Tibial artery (tissue), 4 donors: Measurements from ENCODE around the gene WDR49.

ENCODE experiments used
- DNase-seq, 2 donors: peaks; one replicate each; pipeline ENCODE4 v3.0.0-alpha.2; 2019
- H3K27ac ChIP-seq, 2 donors: fragments of 200-600 bp; sonication (generic) in 1 of 2; 1 replicate in 1 of 2; 2 replicates in 1 of 2; pipeline ENCODE4 v1.5.1; 2018 to 2019; ENCODE audit warnings: mild to moderate bottlenecking in 1 of 2
- H3K27me3 ChIP-seq, 2 donors: fragments of 200-600 bp; sonication (generic) in 1 of 2; one replicate each; pipeline versions ENCODE4 v1.5.1 to v1.6.0; 2016 to 2019
- H3K36me3 ChIP-seq, 3 donors: fragments of 200-600 bp; sonication (generic) in 2 of 3; one replicate each; pipeline ENCODE4 v1.5.1; 2016 to 2019; ENCODE audit warnings: mild to moderate bottlenecking in 2 of 3
- H3K4me1 ChIP-seq, 4 donors: fragments of 200-600 bp; sonication (generic) in 2 of 4; 1 replicate in 3 of 4; 2 replicates in 1 of 4; pipeline ENCODE4 v1.5.1; 2016 to 2019
- H3K4me3 ChIP-seq, 2 donors: fragments of 200-600 bp; sonication (generic) in 1 of 2; 1 replicate in 1 of 2; 2 replicates in 1 of 2; pipeline ENCODE4 v1.5.1; 2018 to 2019; ENCODE audit warnings: mild to moderate bottlenecking in 2 of 2
- H3K9me3 ChIP-seq, 3 donors: fragments of 200-600 bp; sonication (generic) in 1 of 3; one replicate each; pipeline ENCODE4 v1.5.1; 2016 to 2019
- intact Hi-C: fragments of 100-400 bp; cut with DNase I; formaldehyde crosslinking; loops from one replicate; pipeline ENCODE4 v1.15.0; 2023; ENCODE audit warnings: low total_unique reads
- TF ChIP-seq, protein P1 (sequence below), 2 experiments: fragments of 200-600 bp in 1 of 2; fragments of 450-650 bp in 1 of 2; IDR thresholded peaks; one replicate each; pipeline ENCODE4 v1.5.1; 2017 to 2019; ENCODE audit warnings: antibody characterized with exemption in 2 of 2, mild to moderate bottlenecking in 1 of 2, moderate library complexity in 1 of 2

Gene WDR49

DNA sequence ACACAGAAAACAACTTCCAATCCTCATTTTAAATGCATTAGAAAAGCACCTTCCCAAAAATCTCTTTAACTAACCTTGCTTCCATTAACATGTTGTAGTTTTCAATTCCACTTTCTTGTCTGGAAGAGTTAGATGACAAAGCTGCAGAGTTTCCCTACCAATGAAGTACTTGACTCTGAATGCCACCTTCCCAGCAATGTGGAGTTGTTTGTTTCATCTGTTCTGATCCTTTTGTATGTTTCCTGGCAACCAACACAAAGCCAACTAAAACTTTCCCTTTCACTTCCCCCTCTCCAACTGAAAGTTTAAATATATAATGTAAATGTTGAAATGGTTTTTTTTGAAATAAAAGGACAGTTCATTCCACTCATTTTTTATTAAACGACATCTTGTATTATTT lies at the start of gene WDR49:
WDR49 (minus strand) TSS at position 183 of the 400 bp plus-strand sequence. CDS start 517 bp downstream, outside the sequence.
- Histone ChIP-seq H3K36me3 (no peaks in the 10 kb centered on the region), H3K27ac (no peak within 1 kb of the TSS), H3K4me3 (no peak within 1 kb of the TSS), H3K9me3 (no peaks in the 10 kb centered on the region), H3K4me1 (peaks cover 0 to 8% (median 0%) of the 10 kb centered on the region in 4 donors), H3K27me3 (no peaks in the 10 kb centered on the region)
- TF ChIP-seq, protein P1, sequence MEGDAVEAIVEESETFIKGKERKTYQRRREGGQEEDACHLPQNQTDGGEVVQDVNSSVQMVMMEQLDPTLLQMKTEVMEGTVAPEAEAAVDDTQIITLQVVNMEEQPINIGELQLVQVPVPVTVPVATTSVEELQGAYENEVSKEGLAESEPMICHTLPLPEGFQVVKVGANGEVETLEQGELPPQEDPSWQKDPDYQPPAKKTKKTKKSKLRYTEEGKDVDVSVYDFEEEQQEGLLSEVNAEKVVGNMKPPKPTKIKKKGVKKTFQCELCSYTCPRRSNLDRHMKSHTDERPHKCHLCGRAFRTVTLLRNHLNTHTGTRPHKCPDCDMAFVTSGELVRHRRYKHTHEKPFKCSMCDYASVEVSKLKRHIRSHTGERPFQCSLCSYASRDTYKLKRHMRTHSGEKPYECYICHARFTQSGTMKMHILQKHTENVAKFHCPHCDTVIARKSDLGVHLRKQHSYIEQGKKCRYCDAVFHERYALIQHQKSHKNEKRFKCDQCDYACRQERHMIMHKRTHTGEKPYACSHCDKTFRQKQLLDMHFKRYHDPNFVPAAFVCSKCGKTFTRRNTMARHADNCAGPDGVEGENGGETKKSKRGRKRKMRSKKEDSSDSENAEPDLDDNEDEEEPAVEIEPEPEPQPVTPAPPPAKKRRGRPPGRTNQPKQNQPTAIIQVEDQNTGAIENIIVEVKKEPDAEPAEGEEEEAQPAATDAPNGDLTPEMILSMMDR (IDR thresholded peaks at IDR 0.05) = no peak
- DNase-seq = no peak
- intact Hi-C loops = no loop called here

DNA sequence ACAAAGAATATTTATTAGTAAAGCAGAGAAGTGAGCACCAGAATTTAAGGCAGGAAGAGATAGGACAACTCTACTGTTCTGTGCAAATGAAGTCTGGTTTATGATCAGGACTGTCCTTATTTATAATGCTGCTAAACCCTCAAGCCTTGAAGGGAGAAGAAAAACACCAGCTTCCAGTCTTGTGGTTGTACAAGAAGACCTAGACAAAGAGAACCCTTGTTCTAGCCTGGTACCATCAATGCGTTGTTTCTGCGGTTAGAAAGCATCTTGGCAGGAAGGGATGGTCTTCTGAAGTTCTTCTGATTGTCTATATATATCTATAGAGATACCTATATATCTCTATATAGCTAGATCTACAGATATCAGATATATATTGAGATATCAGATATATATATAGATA lies 47.2 kb upstream of the WDR49 start:
- no peaks in the 10 kb centered on the region for H3K9me3 ChIP-seq
- no peaks in the 10 kb centered on the region for H3K4me1 ChIP-seq
- TF ChIP-seq, protein P1 (IDR thresholded peaks at IDR 0.05) = no peak
- no peak overlapping the region for H3K4me3 ChIP-seq
- DNase-seq = no peak
- no peak overlapping the region for H3K27ac ChIP-seq
- H3K27me3 ChIP-seq = no peaks in the 10 kb centered on the region
- intact Hi-C loops = no loop called here
- peaks cover 3 to 19% (median 9%) of the 10 kb centered on the region in 3 donors for H3K36me3 ChIP-seq

DNA sequence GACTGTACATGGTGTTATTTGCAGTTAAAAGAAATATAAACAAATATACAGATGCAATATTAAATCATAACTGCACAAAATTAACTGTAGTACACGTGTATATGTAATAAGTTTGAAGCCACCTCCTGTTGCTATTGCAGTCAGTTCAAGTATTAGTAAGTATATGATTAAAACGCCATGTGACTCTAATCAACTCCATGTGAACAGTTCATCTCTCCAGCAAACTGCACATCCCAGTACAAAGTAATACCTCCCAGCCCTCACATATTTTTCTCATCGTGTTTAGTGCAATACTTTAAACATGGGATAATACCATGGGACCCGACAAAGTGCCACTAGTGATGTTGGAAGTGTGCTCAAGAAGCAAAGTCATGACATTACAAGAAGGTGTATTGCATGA lies 46.3 kb upstream of the WDR49 start:
- peaks cover 9 to 27% (median 10%) of the 10 kb centered on the region in 3 donors for H3K36me3 ChIP-seq
- intact Hi-C loops = no loop called here

DNA sequence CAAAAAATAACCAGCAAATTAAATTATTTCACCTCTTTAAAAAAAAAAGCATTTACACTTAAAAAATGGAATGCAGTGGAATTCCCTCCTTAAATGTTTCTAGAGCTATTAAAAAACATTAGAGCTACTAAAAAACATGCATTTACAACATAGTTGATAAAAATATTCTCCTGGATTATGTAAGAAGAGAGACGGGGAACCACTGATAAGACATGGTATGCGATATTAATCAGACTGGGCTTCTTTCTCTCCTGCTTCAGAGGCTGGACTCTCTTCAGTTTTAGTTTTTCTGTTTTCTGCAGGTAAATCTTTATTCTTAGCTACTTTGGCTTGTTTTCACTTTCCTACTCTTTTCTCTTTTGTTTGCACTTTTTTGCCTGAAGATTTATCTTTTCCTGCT lies 40.4 kb upstream of the WDR49 start:
- peaks cover 9 to 40% (median 9%) of the 10 kb centered on the region in 3 donors for H3K36me3 ChIP-seq
- H3K27me3 ChIP-seq = no peaks in the 10 kb centered on the region
- no peak overlapping the region for H3K27ac ChIP-seq

More for the DNA sequence above, 46.3 kb upstream of the WDR49 start:
- TF ChIP-seq, protein P1 (IDR thresholded peaks at IDR 0.05) = no peak
- Histone ChIP-seq H3K4me3 (no peak overlapping the region), H3K9me3 (no peaks in the 10 kb centered on the region), H3K4me1 (no peaks in the 10 kb centered on the region), H3K27ac (no peak overlapping the region), H3K27me3 (no peaks in the 10 kb centered on the region)
- no peak for DNase-seq

DNA sequence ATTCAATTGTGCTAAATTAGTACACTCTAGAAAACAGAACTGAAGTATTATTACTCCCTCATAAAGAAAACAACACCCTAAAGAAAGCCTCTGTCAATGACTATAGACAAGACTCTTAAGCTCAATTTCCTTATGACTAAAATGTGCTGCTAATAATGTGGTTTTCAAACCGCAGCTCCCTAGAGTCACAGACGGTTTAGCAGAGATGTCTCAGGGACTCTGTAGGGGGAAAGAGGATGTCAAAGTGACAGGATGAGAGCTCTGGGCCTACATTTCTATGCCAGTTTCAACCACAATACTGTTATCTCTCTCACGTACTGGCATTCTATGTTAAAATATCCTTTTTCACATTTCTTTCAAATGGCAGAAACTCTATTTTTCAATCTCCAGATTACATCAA lies 37.6 kb upstream of the WDR49 start:
- TF ChIP-seq, protein P1 (IDR thresholded peaks at IDR 0.05) = no peak
- intact Hi-C loops = no loop called here
- Histone ChIP-seq H3K27ac (no peak overlapping the region), H3K27me3 (no peaks in the 10 kb centered on the region), H3K4me1 (no peaks in the 10 kb centered on the region), H3K4me3 (no peak overlapping the region), H3K36me3 (peaks cover 14 to 45% (median 18%) of the 10 kb centered on the region in 3 donors), H3K9me3 (no peaks in the 10 kb centered on the region)
- DNase-seq = no peak

More for the DNA sequence above, 40.4 kb upstream of the WDR49 start:
- no peak overlapping the region for H3K4me3 ChIP-seq
- TF ChIP-seq, protein P1 (IDR thresholded peaks at IDR 0.05) = no peak
- no peaks in the 10 kb centered on the region for H3K4me1 ChIP-seq
- no peak for DNase-seq
- intact Hi-C loops = no loop called here
- H3K9me3 ChIP-seq = no peaks in the 10 kb centered on the region
